MG63 (cell line): ENCODE results near the gene LRRC4. TPM values are rescaled to one million over a fixed set of nuclear protein-coding genes. Genes with fewer than 3 reads are reported as not detected.
A peak's percentile ranks its signal among the peaks of the same experiment; 100 is the strongest.

Experiments used
- DNase-seq: peaks from one replicate; pipeline ENCODE4 v3.0.0-alpha.2; 2020
- H3K27me3 ChIP-seq: fragments of 250-450 bp; sonication (Bioruptor Pico); 2 replicates; pipeline ENCODE4 v1.5.1; 2020; ENCODE audit warnings: mild to moderate bottlenecking, moderate library complexity
- H3K36me3 ChIP-seq: fragments of 250-450 bp; sonication (Bioruptor Pico); 2 replicates; pipeline ENCODE4 v1.5.1; 2020; ENCODE audit warnings: mild to moderate bottlenecking, moderate library complexity
- H3K4me3 ChIP-seq: fragments of 250-450 bp; sonication (Bioruptor Pico); 2 replicates; pipeline ENCODE4 v1.5.1; 2020; ENCODE audit warnings: mild to moderate bottlenecking, moderate library complexity
- H3K9me3 ChIP-seq: fragments of 250-450 bp; sonication (Bioruptor Pico); 2 replicates; pipeline ENCODE4 v1.5.1; 2020; ENCODE audit warnings: mild to moderate bottlenecking, moderate library complexity
- total RNA-seq: library from RNA; depleted of rRNA; stranded (reverse); fragments of >200 nt; shearing (Covaris generic); gene quantifications from 2 replicates; pipeline ENCODE4 v1.2.3, GENCODE V29; 2014; ENCODE audit warnings: low replicate concordance

The LRRC4 gene
- total RNA-seq, 1 experiment from 2014 or later: not detected

DNA sequence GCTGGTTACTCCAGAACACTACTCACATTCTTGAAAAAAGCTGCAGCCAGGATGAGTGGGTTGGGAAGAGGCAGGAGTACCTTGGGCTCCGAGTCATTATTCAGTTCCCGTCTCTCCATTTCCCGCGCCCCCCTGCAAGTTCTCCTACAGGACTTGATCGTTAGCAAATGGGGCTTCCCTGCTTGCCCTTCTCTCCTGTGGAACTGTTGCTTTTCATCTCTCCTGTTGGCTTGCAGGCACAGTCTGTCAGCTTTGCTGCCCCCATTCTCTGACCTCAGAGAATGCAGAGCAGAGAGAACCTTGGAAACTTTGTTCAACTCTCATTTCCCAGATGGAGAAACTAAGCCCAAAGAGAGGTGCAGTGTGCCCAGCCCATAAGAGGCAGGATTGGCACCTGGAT lies 35.6 kb upstream of the LRRC4 start:
- Histone ChIP-seq H3K4me3 (no peak overlapping the region), H3K27me3 (no peaks in the 10 kb centered on the region), H3K36me3 (no peaks in the 10 kb centered on the region; the same call in 1 of the 2 replicates), H3K9me3 (no peaks in the 10 kb centered on the region)
- no peak for DNase-seq

DNA sequence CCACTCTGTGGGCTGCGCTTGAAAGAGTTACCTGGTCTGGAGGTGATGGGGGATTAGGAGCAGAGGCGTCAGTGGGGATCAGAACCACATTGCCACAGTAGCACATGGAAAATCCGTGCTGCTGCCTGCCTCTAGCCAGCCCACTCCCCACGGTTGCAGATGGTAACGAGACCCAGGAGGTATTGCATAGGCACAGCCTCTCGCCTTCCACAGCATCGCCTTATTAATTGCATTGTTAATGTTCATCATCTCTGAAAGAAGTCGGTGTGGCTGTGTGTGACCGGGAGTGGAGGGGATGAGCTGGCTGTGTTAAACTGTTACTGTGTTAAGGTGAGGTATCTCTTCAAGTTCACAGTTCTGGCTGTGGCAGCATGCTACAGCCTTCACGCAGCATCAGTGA lies 35.2 kb upstream of the LRRC4 start:
- no peaks in the 10 kb centered on the region; the same call in 1 of the 2 replicates for H3K36me3 ChIP-seq
- H3K27me3 ChIP-seq: no peaks in the 10 kb centered on the region
- H3K4me3 ChIP-seq: no peak overlapping the region
- no peak for DNase-seq
- H3K9me3 ChIP-seq: no peaks in the 10 kb centered on the region

DNA sequence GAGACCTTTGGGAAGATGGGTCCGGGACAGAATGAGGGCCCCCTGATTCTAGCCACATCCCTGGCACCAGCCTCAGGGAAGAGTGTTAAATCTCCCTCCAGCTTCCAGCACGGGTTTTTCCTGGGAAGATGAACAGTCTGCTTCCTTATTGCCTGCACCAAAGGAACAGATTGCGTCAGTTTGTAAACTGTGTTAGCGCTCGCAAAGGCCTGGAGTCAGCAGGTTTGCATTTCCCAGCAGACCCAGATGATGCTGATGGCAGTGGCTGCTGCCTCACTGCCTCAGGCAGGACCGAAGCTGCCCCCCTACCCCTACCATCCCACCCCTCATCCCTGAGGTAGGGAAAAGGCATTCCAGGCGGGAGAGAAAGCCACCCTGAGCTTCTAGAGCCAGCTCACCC lies 34.6 kb upstream of the LRRC4 start:
- Histone ChIP-seq H3K9me3 (no peaks in the 10 kb centered on the region), H3K36me3 (no peaks in the 10 kb centered on the region), H3K27me3 (no peaks in the 10 kb centered on the region), H3K4me3 (no peak overlapping the region)
- no peak for DNase-seq

DNA sequence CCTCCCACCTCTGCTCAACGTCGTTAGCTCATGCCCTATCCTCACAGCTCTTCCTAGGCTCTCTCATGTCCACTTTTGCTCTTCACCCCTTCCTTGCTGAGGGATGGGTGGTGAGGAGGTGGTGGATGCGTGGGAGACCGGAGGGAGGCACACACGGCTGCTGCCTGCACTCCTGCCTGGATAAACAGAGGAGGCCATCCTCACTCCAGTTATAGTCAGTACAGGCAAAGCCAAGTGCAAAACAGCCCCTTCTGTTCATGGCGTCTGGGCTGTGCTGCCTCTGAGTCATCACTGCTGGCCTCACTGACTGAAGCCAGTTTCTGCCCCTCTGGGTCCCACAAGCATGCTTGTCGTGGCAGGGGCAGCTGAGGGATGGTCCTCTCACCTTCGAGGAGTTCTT lies 31.9 kb upstream of the LRRC4 start:
- no peaks in the 10 kb centered on the region for H3K36me3 ChIP-seq
- no peak for DNase-seq
- no peaks in the 10 kb centered on the region for H3K27me3 ChIP-seq
- no peak overlapping the region for H3K4me3 ChIP-seq
- no peaks in the 10 kb centered on the region for H3K9me3 ChIP-seq

DNA sequence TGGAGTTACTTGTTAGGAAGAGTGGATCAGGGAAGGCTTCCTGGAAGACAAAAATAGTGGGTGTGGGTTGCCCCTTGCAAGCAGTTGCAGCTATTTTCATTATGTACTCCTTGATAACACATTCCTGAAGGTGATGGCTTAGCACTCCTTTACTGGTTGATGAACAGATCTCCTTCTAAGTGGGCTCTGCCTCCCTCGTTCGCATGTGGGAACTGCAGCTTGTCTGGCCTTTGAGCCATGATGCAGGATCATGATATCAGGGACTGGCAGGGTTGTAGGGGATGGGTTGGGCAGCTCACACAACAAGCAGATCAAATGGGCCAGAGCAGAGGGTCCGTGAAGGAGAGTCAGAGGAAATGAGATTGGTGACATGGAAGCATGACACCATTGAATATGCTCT lies 28.8 kb upstream of the LRRC4 start:
- Histone ChIP-seq H3K27me3 (no peaks in the 10 kb centered on the region), H3K36me3 (no peaks in the 10 kb centered on the region), H3K9me3 (no peaks in the 10 kb centered on the region), H3K4me3 (no peak overlapping the region)
- DNase-seq: no peak

DNA sequence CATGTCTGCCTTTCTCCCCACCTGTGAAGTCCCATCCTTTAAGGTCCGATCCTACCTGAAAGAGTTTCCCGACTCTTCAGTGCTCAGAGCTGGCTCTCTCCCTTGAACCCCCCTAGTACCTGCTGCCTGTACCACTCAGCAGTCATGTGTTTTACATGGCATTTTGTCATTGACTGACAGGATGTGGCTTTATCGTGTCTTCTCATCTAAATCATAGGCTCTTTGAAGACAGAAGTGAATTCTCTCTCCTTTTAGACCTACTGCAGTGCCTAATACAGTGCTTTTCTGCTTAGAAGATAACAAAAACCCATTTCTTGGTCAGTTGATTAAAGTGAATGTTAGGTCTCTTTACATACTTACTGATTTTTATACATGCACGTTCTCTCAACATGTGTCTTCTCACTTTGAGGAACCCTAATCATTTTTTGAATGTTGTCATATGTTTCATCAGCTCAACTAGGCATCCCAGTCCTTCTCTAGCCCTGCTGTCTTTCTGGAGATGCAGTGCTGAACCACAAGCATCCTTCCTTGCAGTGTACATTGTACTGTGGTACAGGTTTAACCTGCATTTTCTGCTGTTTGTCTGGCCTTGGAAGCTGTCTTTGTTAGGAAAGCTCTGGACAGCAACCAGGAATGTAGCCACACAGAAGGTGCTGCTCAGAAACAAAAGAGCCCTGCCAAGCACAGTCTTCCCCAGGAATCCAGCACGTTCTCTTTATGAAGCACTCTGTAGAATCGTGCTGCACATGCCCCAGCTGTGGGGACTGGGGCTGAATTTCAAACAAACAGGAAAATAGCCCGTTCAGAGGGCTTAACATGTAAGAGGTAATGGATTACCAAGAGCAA lies 28.1 kb upstream of the LRRC4 start:
- Histone ChIP-seq H3K9me3 (no peaks in the 10 kb centered on the region), H3K27me3 (no peaks in the 10 kb centered on the region), H3K4me3 (no peak overlapping the region), H3K36me3 (no peaks in the 10 kb centered on the region)
- no peak for DNase-seq

DNA sequence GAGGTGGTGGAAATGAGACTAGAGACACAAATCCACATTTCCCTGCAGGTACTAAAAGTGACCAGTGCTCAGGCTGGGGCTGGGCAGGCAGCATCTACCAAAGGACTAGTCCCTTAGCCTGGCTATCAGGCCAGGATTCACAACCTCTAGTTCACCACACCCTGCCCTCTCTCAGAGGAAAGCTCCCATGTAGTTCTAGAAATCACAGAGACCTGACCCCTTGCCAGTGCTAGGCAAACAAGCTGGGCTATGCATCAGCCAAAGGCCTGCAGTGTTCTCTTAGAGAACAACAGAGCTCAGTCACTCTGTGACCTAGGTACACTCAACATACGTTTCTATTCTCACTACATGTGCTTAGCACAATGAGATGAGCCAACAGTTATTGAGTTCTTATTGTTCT lies 26.7 kb upstream of the LRRC4 start:
- no peak overlapping the region for H3K4me3 ChIP-seq
- DNase-seq: no peak
- no peaks in the 10 kb centered on the region for H3K27me3 ChIP-seq
- H3K9me3 ChIP-seq: no peaks in the 10 kb centered on the region
- H3K36me3 ChIP-seq: no peaks in the 10 kb centered on the region

DNA sequence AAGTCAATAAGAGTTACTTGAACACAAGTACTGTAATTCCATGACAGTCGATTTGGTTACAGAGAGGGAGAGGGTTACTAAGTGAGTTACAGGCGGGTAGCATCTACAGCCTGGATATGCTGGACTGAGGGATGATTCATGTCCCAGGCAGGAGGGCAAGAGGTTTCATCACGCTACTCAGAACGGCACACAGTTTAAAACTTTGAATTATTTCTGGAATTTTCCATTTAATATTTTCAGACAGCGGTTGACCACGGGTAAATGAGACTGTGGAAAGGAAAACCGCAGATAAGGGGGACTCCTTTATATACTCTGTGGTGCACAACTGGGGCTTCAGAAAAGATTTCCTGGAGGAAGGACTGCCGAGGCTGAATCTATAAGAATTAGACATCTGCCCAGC lies 25.7 kb upstream of the LRRC4 start:
- Histone ChIP-seq H3K4me3 (no peak overlapping the region), H3K27me3 (no peaks in the 10 kb centered on the region), H3K36me3 (no peaks in the 10 kb centered on the region), H3K9me3 (no peaks in the 10 kb centered on the region)
- DNase-seq: peak; percentile 23

DNA sequence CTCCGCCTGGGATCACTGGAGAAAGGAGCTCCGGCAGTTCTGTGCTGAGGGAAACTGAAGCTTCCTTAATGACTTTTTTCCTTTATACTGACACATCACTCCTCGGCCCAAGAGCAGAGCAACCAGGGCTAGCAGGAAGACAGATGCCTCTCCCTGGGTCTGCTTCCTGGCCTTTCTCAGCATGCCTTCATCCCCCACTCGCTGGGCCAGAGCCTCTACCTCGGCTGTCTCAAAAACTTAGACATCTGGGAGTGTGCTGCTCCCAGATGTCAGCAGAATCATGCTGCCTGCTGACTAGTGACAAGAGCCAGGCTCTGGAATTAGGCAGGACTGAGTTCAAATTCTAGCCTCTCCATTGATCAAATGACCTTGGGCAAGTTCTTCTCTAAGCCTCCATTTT lies 24.4 kb upstream of the LRRC4 start:
- no peak overlapping the region for H3K4me3 ChIP-seq
- no peaks in the 10 kb centered on the region for H3K36me3 ChIP-seq
- no peak for DNase-seq
- no peaks in the 10 kb centered on the region for H3K9me3 ChIP-seq
- no peaks in the 10 kb centered on the region for H3K27me3 ChIP-seq

DNA sequence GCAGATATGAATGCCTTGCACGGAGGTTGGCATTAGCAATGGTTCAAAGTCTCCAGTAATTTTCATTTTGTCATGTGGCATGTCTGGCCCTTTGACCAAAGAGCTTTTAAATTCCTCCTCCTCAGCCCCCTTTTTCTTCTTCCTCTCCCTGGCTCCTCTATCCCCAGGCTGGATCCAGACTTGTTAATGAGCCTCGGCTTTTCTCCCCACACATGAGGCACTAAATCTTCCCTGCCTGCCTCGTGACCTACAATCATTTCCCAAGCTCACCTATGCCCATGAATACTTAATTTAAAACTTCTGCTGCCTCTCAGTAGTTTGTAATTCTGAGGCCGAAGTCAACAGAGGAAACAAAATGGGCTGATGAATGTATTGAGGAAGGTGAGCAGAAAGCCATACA lies 23.3 kb upstream of the LRRC4 start:
- Histone ChIP-seq H3K27me3 (no peaks in the 10 kb centered on the region), H3K9me3 (no peaks in the 10 kb centered on the region), H3K36me3 (no peaks in the 10 kb centered on the region), H3K4me3 (no peak overlapping the region)
- no peak for DNase-seq

DNA sequence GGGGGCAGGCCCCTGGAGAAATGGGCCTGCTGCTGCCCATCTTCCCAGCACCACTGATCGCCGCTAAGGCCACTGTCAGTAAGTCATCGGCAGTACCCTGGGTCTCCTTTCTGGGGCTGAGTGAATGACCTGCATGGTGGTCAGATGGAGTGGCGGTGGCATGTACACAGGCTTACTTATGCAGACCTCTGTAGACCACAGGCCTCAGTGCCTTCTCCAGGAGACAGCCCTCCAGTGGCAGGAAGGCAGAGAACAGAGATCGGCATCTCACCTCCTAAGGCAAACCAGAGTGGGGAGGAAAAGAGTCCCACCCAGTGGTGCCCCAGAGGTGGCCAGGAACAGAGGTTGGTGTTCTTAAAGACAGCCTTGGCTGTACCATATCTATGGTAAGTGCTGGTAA lies 22.8 kb upstream of the LRRC4 start:
- Histone ChIP-seq H3K4me3 (no peak overlapping the region), H3K27me3 (no peaks in the 10 kb centered on the region)
- DNase-seq: no peak

DNA sequence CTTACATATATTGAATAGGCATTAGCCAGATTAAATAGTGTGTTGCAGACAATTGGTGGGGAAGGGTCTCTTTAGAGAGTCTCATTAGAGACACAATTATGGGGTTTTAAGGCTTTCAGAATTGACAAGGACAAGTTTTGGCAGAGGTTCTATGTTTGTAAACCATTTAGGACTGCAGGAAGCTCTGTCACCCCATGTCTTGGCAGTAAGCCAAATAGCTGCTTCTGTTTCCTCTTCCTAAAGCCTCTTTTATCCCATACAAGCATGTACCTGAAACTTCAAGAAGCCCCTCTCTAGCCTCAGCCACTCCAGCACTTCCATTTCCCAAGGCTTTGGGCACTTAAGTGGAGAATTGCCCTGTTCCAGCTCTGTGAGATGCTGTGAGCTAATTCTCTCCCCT lies 21.8 kb upstream of the LRRC4 start:
- no peak for DNase-seq
- Histone ChIP-seq H3K36me3 (no peaks in the 10 kb centered on the region), H3K9me3 (no peaks in the 10 kb centered on the region), H3K27me3 (no peaks in the 10 kb centered on the region), H3K4me3 (no peak overlapping the region)

More for the DNA sequence above, 22.8 kb upstream of the LRRC4 start:
- H3K36me3 ChIP-seq: no peaks in the 10 kb centered on the region
- no peaks in the 10 kb centered on the region for H3K9me3 ChIP-seq

DNA sequence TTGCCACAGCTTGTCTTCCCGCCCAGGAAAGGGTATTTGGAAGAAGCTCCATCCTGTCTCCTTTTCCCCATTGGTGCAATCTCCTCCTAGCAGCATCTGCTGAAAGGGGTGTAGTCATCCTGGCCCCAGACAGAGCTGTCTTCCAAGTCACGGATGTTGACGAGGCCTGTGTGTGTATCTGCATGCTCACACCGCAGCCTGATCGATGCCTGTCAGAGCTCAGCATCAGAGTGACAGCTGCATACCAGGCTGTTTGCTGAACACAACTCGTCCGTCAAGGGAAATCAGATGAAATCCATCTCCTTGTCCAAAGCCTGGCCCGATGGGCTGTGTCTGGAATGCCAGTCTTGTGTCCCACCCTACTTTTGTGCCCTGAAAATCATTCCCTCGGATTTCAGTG lies 21.2 kb upstream of the LRRC4 start:
- Histone ChIP-seq H3K27me3 (no peaks in the 10 kb centered on the region), H3K36me3 (no peaks in the 10 kb centered on the region), H3K4me3 (no peak overlapping the region), H3K9me3 (no peaks in the 10 kb centered on the region)
- no peak for DNase-seq

DNA sequence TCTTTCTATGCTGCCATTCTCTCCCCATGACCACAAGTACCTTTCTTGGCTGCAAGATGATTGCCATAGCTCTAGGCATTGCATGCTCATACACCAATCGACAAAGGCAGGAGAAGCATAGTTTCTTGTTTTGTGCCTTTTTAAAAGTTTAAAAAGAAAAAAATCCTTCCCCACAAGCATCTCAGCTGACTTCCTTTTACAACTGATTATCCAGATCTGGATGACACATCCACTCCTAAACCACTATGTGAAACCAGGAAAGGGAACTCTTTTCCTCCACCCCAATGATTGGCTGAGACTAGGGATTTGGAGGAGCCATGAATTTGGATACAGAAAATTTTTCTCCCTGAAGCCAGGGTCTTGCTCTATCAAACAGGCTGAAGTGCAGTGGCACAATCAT lies 14.5 kb upstream of the LRRC4 start:
- H3K27me3 ChIP-seq: no peaks in the 10 kb centered on the region
- H3K9me3 ChIP-seq: no peaks in the 10 kb centered on the region
- no peak overlapping the region for H3K4me3 ChIP-seq
- H3K36me3 ChIP-seq: no peaks in the 10 kb centered on the region
- no peak for DNase-seq

DNA sequence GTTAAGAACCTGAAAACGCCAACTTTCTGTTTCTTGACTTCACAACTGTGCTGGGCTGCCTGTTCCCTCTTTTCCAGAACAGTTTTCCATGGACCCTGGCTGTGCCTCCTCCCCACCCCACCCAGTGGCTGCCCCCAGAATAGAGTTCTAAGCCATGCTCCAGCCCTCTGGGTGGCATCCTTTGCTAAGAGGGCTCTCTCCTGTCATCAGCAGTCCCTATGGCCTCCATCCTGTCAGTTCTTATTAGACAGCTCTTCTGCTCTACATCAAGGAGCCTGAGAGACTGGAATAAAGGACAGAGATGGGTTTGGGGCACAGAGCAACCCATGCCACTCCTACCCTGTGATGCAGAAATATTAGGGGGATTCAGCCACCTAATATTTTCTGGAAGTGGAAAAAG lies 13.9 kb upstream of the LRRC4 start:
- Histone ChIP-seq H3K27me3 (no peaks in the 10 kb centered on the region), H3K36me3 (no peaks in the 10 kb centered on the region), H3K9me3 (no peaks in the 10 kb centered on the region), H3K4me3 (no peak overlapping the region)
- DNase-seq: no peak

DNA sequence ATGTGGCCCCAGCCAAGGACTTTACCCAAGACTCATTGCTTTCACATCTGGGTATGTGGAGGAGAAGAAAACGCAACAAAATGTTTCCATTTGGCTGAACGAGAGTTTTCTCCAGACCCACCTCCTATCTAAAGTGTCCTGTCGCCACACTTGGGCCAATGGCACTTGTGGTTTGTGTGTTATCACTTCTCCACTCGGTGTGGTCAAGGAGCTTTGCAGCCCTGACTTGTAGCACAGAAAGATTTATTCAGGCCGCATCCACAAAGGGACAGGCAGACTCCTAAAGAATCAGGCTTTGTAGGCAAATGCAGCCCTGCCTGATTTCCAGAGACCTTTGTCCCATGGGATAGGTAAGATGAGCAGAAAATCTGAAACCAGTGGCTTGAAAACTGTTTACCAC lies 12.8 kb upstream of the LRRC4 start:
- Histone ChIP-seq H3K9me3 (no peaks in the 10 kb centered on the region), H3K36me3 (no peaks in the 10 kb centered on the region), H3K27me3 (no peaks in the 10 kb centered on the region), H3K4me3 (no peak overlapping the region)
- no peak for DNase-seq

DNA sequence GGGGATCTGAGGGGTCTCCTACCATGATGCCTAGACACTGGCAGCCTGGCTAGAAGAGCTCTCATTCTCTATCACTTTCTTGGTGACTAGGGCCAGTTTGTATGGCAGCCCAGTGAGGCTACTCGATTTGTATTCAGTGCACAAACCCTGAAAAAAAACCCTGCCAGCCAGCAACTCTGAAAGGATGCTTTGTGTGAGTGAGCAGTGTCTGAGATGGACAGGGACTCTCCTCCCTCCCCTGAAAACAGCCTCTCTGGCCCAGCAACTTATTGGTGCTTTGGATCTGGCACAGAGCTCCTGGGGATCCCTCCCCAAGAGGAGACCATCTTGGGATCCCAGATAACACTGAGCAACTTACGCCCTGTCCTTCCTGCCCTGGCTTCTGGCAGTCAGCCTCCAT lies 10.8 kb upstream of the LRRC4 start:
- H3K9me3 ChIP-seq: no peaks in the 10 kb centered on the region
- no peak overlapping the region for H3K4me3 ChIP-seq
- no peaks in the 10 kb centered on the region for H3K36me3 ChIP-seq
- H3K27me3 ChIP-seq: no peaks in the 10 kb centered on the region
- no peak for DNase-seq

DNA sequence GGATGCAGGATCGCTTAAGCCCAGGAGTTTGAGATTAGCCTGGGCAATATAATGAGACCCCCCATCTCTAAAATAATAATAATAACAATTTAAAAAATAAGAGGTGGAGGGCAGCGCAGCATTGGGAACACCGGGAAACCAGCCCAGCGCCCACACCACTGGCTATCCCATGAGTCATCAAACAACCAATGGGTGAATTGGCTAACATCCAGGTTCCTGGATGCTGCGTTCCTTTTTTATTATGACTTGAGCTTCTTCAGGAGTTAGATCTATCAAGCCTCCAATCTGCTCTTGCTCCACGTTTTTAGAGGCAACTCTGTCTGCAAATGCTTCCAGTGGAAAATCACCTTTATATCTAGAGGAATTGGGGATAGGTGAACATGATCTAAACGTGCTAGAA lies 10.0 kb upstream of the LRRC4 start:
- Histone ChIP-seq H3K27me3 (no peaks in the 10 kb centered on the region), H3K36me3 (no peaks in the 10 kb centered on the region), H3K9me3 (no peaks in the 10 kb centered on the region), H3K4me3 (no peak overlapping the region)
- DNase-seq: peak; percentile 34
